ENCODE data around the gene MAB21L1.

MAB21L1 gene

GRCh38 chr13:35475960-35476943, at the start of gene MAB21L1:
Gene MAB21L1, minus strand, starts transcription at chr13:35476689. Its CDS starts 551 bp downstream, at chr13:35476138.
- DNase-seq = peak; percentile 76

DNA sequence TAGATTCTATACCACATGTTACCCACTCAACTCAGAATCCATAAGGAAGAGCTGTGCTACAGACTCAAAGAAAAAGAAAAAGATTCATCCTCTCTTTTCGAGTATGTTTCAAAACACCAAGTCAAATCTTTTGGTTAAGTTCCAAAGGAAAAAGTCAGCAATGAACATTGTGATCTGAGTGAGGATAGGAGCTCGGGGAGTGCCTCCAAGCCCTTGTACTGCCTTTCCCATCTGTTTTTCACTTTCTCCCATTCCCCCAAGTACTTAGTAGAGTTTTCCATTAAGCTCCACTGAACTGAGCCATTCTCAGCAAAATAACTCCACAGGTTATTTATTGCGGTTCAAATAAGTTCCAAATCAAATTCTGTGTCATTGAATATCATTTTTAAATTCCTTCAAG, 47.7 kb upstream of the MAB21L1 start:
- DNase-seq = no peak

DNA sequence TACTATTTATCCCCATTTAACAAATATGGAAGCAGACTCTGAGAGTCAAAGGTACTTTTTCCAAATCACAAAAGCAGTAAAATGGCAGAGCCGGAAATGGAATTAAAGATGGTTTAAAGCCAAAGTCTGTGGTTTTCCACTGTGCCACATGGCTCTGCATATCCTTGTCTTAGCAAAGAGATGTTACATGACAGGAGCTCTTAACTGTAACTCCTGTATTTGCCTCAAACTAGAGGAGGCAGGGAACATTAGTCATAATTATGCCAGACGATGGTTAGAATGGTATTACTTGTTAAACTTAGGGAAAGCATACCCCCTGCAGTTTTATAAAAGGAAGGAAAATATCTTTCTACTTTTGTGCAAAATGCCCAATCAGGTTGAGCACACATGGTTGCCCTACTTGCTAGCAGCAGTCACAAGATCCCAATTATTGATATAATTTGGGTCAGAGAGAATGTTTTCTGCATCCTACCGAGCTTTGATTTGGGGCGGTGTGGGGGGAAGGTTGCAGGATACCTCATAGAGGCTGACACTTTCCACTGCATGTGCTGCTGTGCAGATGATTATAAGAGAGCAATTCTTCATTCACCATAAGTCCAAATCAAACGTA, 42.0 kb upstream of the MAB21L1 start:
- DNase-seq = no peak

GRCh38 chr13:35514801-35515502, 38.5 kb upstream of the MAB21L1 start:
- DNase-seq = no peak

DNA sequence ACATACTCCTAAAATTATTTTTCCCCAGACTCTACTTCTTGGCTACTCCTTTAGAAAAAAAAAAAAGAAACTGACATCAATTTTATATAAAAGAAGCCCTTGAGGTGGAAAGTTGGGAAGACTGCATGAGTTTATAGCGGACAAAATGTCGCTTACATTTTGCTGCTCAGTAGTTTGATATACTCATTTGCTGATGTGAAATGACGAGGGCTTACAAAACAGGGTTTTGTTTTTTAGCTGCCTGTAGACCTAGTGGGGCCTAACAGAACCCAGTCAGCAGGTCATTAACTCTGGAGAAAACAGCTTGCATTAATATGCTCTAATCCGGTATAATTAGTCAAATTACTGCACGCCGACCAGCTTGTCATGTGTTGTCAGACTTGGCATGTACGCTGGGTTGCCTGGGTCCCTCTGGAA, 37.6 kb upstream of the MAB21L1 start:
- DNase-seq = no peak

- DNase-seq = no peak
These were observed 35.9 kb upstream of the MAB21L1 start for GRCh38 chr13:35512271-35512920.

DNA sequence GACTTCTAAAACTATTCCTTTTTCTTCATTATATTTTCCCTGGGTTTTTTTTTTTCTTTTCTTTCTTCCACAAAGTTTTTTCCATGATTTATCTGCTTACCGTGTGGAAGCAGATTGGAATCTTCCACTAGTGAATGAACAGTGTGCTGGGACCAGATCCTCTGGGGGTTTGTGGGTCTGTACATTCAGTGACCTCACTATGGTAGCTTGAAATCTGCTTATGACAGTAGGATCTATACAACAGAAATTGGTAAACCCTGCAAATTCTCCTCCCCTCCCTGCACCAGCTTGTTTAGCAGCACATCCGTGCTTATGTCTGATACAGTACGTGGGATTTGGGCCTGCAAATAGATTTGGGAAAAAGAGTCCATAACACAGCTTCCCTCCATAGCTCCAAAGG, 26.0 kb upstream of the MAB21L1 start:
- DNase-seq = no peak

DNA sequence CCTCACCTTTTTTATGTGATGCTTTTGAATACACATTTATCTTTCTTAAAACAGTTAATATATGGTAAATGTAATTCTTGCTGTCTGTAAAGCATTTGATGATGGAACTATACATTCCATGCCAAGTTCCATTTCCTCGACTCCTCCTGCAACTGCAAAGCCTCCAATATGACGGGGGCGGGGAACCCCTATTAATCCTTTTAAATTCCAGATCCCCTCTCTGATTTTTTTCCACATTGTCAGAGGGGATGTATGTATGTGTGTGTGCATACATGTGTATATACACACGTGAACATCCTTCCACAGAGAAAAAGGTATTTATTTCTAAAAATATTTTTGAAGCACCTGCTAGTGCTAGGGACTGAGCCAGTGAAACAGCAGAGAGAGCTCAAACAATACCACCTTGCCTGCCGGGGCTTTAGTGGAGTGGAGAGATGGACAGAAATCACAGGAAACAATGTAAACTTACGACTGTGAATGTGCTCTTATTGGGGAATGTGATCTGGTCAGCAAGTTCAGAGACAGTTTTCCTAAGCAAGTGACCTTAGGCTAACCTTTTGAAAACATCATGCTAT, 25.3 kb upstream of the MAB21L1 start:
- no peak for DNase-seq

- DNase-seq = peak; percentile 19
These were observed 23.7 kb upstream of the MAB21L1 start for GRCh38 chr13:35500144-35500543.

- DNase-seq = no peak
These were observed 23.2 kb upstream of the MAB21L1 start for GRCh38 chr13:35499676-35500075.

- DNase-seq = peak; percentile 97
These were observed 22.7 kb upstream of the MAB21L1 start for GRCh38 chr13:35499196-35499662.

GRCh38 chr13:35498231-35498630, 21.7 kb upstream of the MAB21L1 start:
- peak; percentile 81 for DNase-seq

DNA sequence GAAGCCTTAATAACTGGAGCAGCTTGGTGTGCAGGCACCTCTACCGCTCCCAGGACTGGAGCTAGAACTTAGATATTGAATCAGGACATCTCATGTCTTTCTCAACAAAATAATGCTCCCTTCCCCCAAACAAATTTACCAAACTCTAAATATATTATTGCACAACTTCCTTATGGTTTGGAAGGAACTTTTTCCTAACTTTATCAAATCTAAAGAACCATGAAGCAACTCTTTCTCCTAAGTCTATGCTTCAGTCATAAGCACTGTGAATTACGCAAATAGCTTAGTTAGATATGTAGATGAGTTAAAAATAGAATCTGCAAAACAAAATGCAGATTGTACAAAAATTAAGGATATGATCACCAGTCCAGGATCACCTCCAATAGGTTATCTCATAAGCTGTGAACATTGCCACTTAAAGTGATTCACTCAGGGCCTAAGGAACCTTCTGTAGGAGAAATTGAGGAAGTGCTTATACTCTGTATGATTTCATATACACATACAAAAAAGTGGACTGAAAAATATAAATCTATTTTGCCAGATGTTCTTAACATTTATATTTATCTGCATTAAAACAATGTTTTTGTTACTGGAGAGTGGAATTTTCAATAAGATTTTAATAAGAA, 20.4 kb upstream of the MAB21L1 start:
- no peak for DNase-seq

GRCh38 chr13:35496006-35496405, 19.5 kb upstream of the MAB21L1 start:
- no peak for DNase-seq

GRCh38 chr13:35489050-35489449, 12.6 kb upstream of the MAB21L1 start:
- DNase-seq = no peak

- DNase-seq = no peak
These were observed 8.9 kb upstream of the MAB21L1 start for GRCh38 chr13:35485424-35485823.

- no peak for DNase-seq
These were observed 7.9 kb upstream of the MAB21L1 start for GRCh38 chr13:35484384-35484783.

- DNase-seq = no peak
These were observed 7.3 kb upstream of the MAB21L1 start for GRCh38 chr13:35483761-35484160.

- no peak for DNase-seq
These were observed 6.0 kb upstream of the MAB21L1 start for GRCh38 chr13:35482527-35482926.

DNA sequence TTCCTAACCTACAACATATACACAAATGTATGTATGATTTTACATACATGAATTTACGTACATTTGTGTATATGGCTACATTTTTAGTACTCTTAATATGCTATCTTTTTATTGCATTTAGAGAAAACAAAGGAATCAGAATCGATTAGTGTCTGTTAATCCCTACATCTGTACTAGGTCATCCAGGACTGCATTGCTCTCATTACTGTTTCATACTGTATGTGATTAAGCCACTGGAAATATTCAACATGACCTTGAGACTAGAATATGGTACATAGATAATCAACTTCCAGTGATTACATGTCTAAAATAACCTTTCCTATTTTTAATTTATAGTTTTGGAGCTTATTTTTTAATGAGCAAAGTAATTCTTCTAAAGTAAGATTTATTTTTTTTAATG, 5.3 kb upstream of the MAB21L1 start:
- no peak for DNase-seq

DNA sequence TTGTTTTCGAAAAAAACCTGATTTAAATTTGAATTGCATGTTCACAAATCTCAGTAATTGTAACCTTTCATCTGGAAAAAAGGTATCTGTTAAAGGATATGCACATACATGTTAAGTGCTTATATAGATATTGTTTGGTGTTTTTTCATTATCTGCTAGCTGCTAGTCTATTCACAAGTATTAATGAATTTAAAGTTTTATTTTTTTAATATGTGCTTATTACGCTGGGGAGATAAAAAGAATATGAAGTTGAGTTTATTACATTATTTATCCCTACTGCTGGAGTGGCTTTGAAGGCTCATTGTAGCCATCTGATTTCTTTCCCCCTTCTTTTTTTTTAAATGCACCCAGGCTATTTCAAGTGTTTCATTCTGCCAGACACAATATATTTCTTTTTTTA, 3.9 kb upstream of the MAB21L1 start:
- DNase-seq = no peak

DNA sequence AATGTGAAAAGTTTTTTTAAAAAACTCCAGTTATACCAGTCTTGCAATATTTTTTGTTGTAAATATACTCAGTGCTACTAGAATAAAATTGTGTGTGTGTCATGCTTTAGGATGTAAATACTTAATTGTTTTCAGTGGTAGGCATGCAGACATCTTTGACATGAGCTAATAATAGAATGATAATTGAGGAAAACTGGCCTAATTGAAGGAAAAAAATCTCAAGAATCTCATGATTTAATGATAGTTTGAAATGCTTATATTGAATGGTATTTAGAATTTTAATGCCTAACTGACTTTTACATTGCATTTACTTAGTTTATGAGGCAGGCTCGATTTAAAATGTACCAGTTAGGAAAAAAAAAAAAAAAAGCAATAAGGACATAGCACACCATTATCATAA, 3.2 kb upstream of the MAB21L1 start:
- DNase-seq = no peak

Data from DMS53 (cell line).